OCI-LY3 (cell line): ENCODE measurements around the gene SLAMF6.

Experiments
- H2AFZ ChIP-seq: fragments of 200-600, 300-600 bp; shearing (Covaris generic); 2 replicates; pipeline ENCODE4 v1.6.0; 2014; ENCODE audit warnings: antibody characterized with exemption, low read depth, low read length
- H3K27ac ChIP-seq: fragments of 200-600, 300-600 bp; sonication (generic); 2 replicates; pipeline ENCODE4 v1.5.1; 2014; ENCODE audit warnings: mild to moderate bottlenecking, low read length, moderate library complexity, mixed read lengths
- H3K27me3 ChIP-seq: fragments of 200-600, 300-600 bp; sonication (generic); 2 replicates; pipeline ENCODE4 v1.6.1; 2014; ENCODE audit warnings: low read depth, low read length, mixed read lengths
- H3K36me3 ChIP-seq: fragments of 200-600, 300-600 bp; sonication (generic); replicated peaks from 2 replicates; pipeline ENCODE3; 2014; ENCODE audit warnings: low read depth, low read length, mixed read lengths
- H3K4me1 ChIP-seq: fragments of 300-600, 200-600 bp; sonication (generic); 2 replicates; pipeline ENCODE4 v1.6.1; 2014; ENCODE audit warnings: low read length, mixed read lengths
- H3K4me2 ChIP-seq: fragments of 200-600, 300-600 bp; sonication (generic); 2 replicates; pipeline ENCODE4 v1.6.1; 2014; ENCODE audit warnings: low read length, mixed read lengths
- H3K4me3 ChIP-seq: fragments of 300-600, 200-600 bp; sonication (generic); 2 replicates; pipeline ENCODE4 v1.5.1; 2014; ENCODE audit warnings: antibody characterized with exemption, mild to moderate bottlenecking, low read length, moderate library complexity
- H3K79me2 ChIP-seq: fragments of 300-600, 200-600 bp; shearing (Covaris generic); 2 replicates; pipeline ENCODE4 v1.6.1; 2014; ENCODE audit warnings: mild to moderate bottlenecking, low read length, mixed read lengths
- H3K9ac ChIP-seq: fragments of 300-600, 200-600 bp; shearing (Covaris generic); 2 replicates; pipeline ENCODE4 v1.6.0; 2014; ENCODE audit warnings: mild to moderate bottlenecking, low read length, moderate library complexity
- H3K9me3 ChIP-seq: fragments of 200-600, 300-600 bp; shearing (Covaris generic); 2 replicates; pipeline ENCODE4 v1.6.1; 2014; ENCODE audit warnings: low read length, mixed read lengths; ENCODE audit not compliant: insufficient read depth
- H4K20me1 ChIP-seq: fragments of 200-600, 300-600 bp; sonication (generic); 2 replicates; pipeline ENCODE4 v1.6.1; 2016; ENCODE audit warnings: low read length, mixed read lengths; ENCODE audit not compliant: insufficient read depth
- CTCF ChIP-seq: fragments of 200-600, 300-600 bp; sonication (generic); IDR thresholded peaks from 2 replicates; pipeline ENCODE4 v1.5.1; 2014; ENCODE audit warnings: antibody characterized with exemption, low read length, low read depth
- EZH2phosphoT487 ChIP-seq: fragments of 200-600 bp; shearing (Covaris generic); IDR thresholded peaks from 2 replicates; pipeline ENCODE4 v1.6.1; 2018; ENCODE audit warnings: antibody characterized with exemption, mixed run types, low read depth

SLAMF6 gene

GRCh38 chr1:160459056-160459455 lies 64.0 kb downstream of the SLAMF6 start:
- no peak overlapping the region for H3K4me2 ChIP-seq
- H3K36me3 ChIP-seq, result no peaks in the 10 kb centered on the region
- no peak overlapping the region for H2AFZ ChIP-seq
- no peak overlapping the region for H3K9ac ChIP-seq
- H3K27me3 ChIP-seq, result no peaks in the 10 kb centered on the region
- no peaks in the 10 kb centered on the region for H3K79me2 ChIP-seq
- no peak overlapping the region for H3K27ac ChIP-seq
- peaks cover 19% of the 10 kb centered on the region for H3K4me1 ChIP-seq
- no peaks in the 10 kb centered on the region for H3K9me3 ChIP-seq
- TF ChIP-seq EZH2phosphoT487 (no peak), CTCF (no peak)
- H4K20me1 ChIP-seq, result no peaks in the 10 kb centered on the region
- no peak overlapping the region for H3K4me3 ChIP-seq

GRCh38 chr1:160455153-160455517 lies 67.9 kb downstream of the SLAMF6 start:
- TF ChIP-seq EZH2phosphoT487 (no peak), CTCF (no peak)
- no peak overlapping the region; the same call in 1 of the 2 replicates for H3K9ac ChIP-seq
- H3K9me3 ChIP-seq, result no peaks in the 10 kb centered on the region
- H3K79me2 ChIP-seq, result no peaks in the 10 kb centered on the region
- H2AFZ ChIP-seq, result no peak overlapping the region
- no peaks in the 10 kb centered on the region for H3K36me3 ChIP-seq
- no peaks in the 10 kb centered on the region for H4K20me1 ChIP-seq
- peaks cover 41% of the 10 kb centered on the region for H3K4me1 ChIP-seq
- no peak overlapping the region for H3K4me3 ChIP-seq
- H3K27me3 ChIP-seq, result no peaks in the 10 kb centered on the region
- peak overlapping the region; percentile 73 for H3K4me2 ChIP-seq
- H3K27ac ChIP-seq, result peak overlapping the region; percentile 71

- TF ChIP-seq CTCF (no peak), EZH2phosphoT487 (no peak)
These were observed 68.5 kb downstream of the SLAMF6 start for GRCh38 chr1:160454371-160455152.

GRCh38 chr1:160453443-160453842 lies 69.6 kb downstream of the SLAMF6 start:
- Histone ChIP-seq H3K9ac (peak overlapping the region; percentile 3; the same call in 1 of the 2 replicates), H3K27me3 (no peaks in the 10 kb centered on the region), H3K27ac (peak overlapping the region; percentile 71), H3K4me2 (peak overlapping the region; percentile 73), H3K79me2 (no peaks in the 10 kb centered on the region), H4K20me1 (no peaks in the 10 kb centered on the region), H2AFZ (peak overlapping the region; percentile 50), H3K9me3 (no peaks in the 10 kb centered on the region), H3K4me3 (peak overlapping the region; percentile 16), H3K36me3 (no peaks in the 10 kb centered on the region), H3K4me1 (peaks cover 41% of the 10 kb centered on the region)
- TF ChIP-seq EZH2phosphoT487 (no peak), CTCF (no peak)

More at GRCh38 chr1:160454371-160455152, 68.5 kb downstream of the SLAMF6 start:
- H3K79me2 ChIP-seq, result no peaks in the 10 kb centered on the region
- H3K9ac ChIP-seq, result peak overlapping the region; percentile 21; the same call in 1 of the 2 replicates
- peak overlapping the region; percentile 19 for H3K4me3 ChIP-seq
- no peaks in the 10 kb centered on the region for H4K20me1 ChIP-seq
- no peaks in the 10 kb centered on the region for H3K36me3 ChIP-seq
- H3K4me2 ChIP-seq, result peak overlapping the region; percentile 73
- H3K27ac ChIP-seq, result peak overlapping the region; percentile 71
- peak overlapping the region; percentile 41 for H2AFZ ChIP-seq
- H3K4me1 ChIP-seq, result peaks cover 41% of the 10 kb centered on the region
- H3K9me3 ChIP-seq, result no peaks in the 10 kb centered on the region
- H3K27me3 ChIP-seq, result no peaks in the 10 kb centered on the region
